WTC11 (cell line): ENCODE results near the gene FEM1B. TPM values are rescaled to one million over a fixed set of nuclear protein-coding genes. Genes with fewer than 3 reads are reported as not detected.
A peak's percentile ranks its signal among the peaks of the same experiment; 100 is the strongest.

Source experiments
- ATAC-seq: fragments of 200-7000 bp; cut with Tn5 transposase; 2 replicates; pipeline ENCODE4 v1.10.0; 2021; ENCODE audit warnings: mild to moderate bottlenecking, moderate library complexity
- CTCF ChIA-PET: fragments of 300-600 bp; sonication (Branson Sonifier 250); formaldehyde crosslinking; loops from one replicate; lab custom pipeline; 2021; ENCODE audit warnings: antibody characterized with exemption; lab: Charles Lee
- POLR2A ChIA-PET: fragments of 350-600 bp; sonication (Branson Sonifier 250); formaldehyde crosslinking; loops from one replicate; lab custom pipeline; 2021; ENCODE audit warnings: antibody characterized with exemption; lab: Charles Lee
- DNase-seq: peaks from one replicate; pipeline ENCODE4 v3.0.0; 2021; ENCODE audit warnings: low spot score
- H3K27ac Mint-ChIP-seq: 2 replicates; pipeline ENCODE4 v1.8.0; 2021; ENCODE audit warnings: mixed read lengths
- H3K27me3 Mint-ChIP-seq: 2 replicates; pipeline ENCODE4 v1.8.0; 2021; ENCODE audit warnings: low read depth, mild to moderate bottlenecking, moderate library complexity, mixed read lengths
- H3K36me3 Mint-ChIP-seq: 2 replicates; pipeline ENCODE4 v1.8.0; 2021; ENCODE audit warnings: mixed read lengths
- H3K4me1 Mint-ChIP-seq: 2 replicates; pipeline ENCODE4 v1.8.0; 2022; ENCODE audit warnings: mixed read lengths
- H3K4me3 Mint-ChIP-seq: 2 replicates; pipeline ENCODE4 v1.8.0; 2021; ENCODE audit warnings: mild to moderate bottlenecking, moderate library complexity, mixed read lengths
- H3K9me3 Mint-ChIP-seq: 2 replicates; pipeline ENCODE4 v1.8.0; 2021; ENCODE audit warnings: mixed read lengths
- ARID4B ChIP-seq: sonication (generic); formaldehyde crosslinking; IDR thresholded peaks from 2 replicates; pipeline ENCODE4 v1.8.0; 2023; ENCODE audit warnings: missing genetic modification reagents, mild to moderate bottlenecking, borderline replicate concordance
- ATF1 ChIP-seq: sonication (generic); formaldehyde crosslinking; IDR thresholded peaks from 2 replicates; pipeline ENCODE4 v1.8.1; 2023; ENCODE audit warnings: mild to moderate bottlenecking, moderate library complexity, missing genetic modification reagents
- CREM ChIP-seq: sonication (generic); formaldehyde crosslinking; IDR thresholded peaks from 2 replicates; pipeline ENCODE4 v1.8.1; 2022; ENCODE audit warnings: mild to moderate bottlenecking, missing genetic modification reagents, moderate library complexity
- CTCF ChIP-seq: fragments of 200-600 bp; IDR thresholded peaks from 2 replicates; pipeline ENCODE4 v1.8.0; 2022; ENCODE audit warnings: antibody characterized with exemption
- E2F1 ChIP-seq: sonication (generic); formaldehyde crosslinking; IDR thresholded peaks from 2 replicates; pipeline ENCODE4 v1.8.0; 2022; ENCODE audit warnings: mild to moderate bottlenecking, missing genetic modification reagents
- E2F4 ChIP-seq: sonication (generic); formaldehyde crosslinking; IDR thresholded peaks from 2 replicates; pipeline ENCODE4 v1.8.1; 2022; ENCODE audit warnings: low read depth, mild to moderate bottlenecking, moderate library complexity, missing genetic modification reagents, borderline replicate concordance
- ERG ChIP-seq: fragments of 250-450 bp; sonication (Bioruptor Pico); IDR thresholded peaks from 2 replicates; pipeline ENCODE4 v1.8.0; 2021; ENCODE audit warnings: mild to moderate bottlenecking
- IRF1 ChIP-seq: sonication (generic); formaldehyde crosslinking; IDR thresholded peaks from 2 replicates; pipeline ENCODE4 v1.8.0; 2023; ENCODE audit warnings: missing genetic modification reagents
- IRF2 ChIP-seq: sonication (generic); formaldehyde crosslinking; IDR thresholded peaks from 2 replicates; pipeline ENCODE4 v1.8.0; 2022; ENCODE audit warnings: low read depth, missing genetic modification reagents, borderline replicate concordance
- MAX ChIP-seq: sonication (generic); formaldehyde crosslinking; IDR thresholded peaks from 2 replicates; pipeline ENCODE4 v1.8.0; 2022; ENCODE audit warnings: mild to moderate bottlenecking, missing genetic modification reagents
- NR2C2 ChIP-seq: sonication (generic); formaldehyde crosslinking; IDR thresholded peaks from 2 replicates; pipeline ENCODE4 v1.8.0; 2022; ENCODE audit warnings: mild to moderate bottlenecking, missing genetic modification reagents
- PREB ChIP-seq: sonication (generic); formaldehyde crosslinking; IDR thresholded peaks from 2 replicates; pipeline ENCODE4 v1.8.1; 2022; ENCODE audit warnings: mild to moderate bottlenecking, missing genetic modification reagents, moderate library complexity, borderline replicate concordance
- total RNA-seq: library from RNA; stranded (reverse); gene quantifications from 3 replicates; pipeline ENCODE4 v1.2.3, GENCODE V29; 2021

FEM1B gene
- total RNA-seq, 1 experiment from 2014 or later = 64.8 TPM

- ChIA-PET POLR2A (interaction anchor here (0.8 to 2.6 kb wide), 6 partner anchors 9 to 78 kb away, joined by 3 to 13 read pairs (median 4); partner anchors contain the start of gene FEM1B), CTCF (interaction anchor here (0.5 to 6.9 kb wide), 9 partner anchors 9 to 1249 kb away, joined by 3 to 33 read pairs (median 3); no protein-coding TSS in a partner anchor)
- no peak for TF ChIP-seq MAX (CRISPR knock-in tag)
- TF ChIP-seq ATF1 (CRISPR knock-in tag) = no peak
- peaks cover 7% of the 10 kb centered on the region for H3K9me3 Mint-ChIP-seq
- peaks cover 28% of the 10 kb centered on the region for H3K4me1 Mint-ChIP-seq
- peaks cover 14% of the 10 kb centered on the region for H3K27me3 Mint-ChIP-seq
- peak overlapping the region; percentile 75 for H3K27ac Mint-ChIP-seq
- DNase-seq (no peak), ATAC-seq (peak; percentile 5)
- H3K36me3 Mint-ChIP-seq = peaks cover 12% of the 10 kb centered on the region
- H3K4me3 Mint-ChIP-seq = peak overlapping the region; percentile 93
These were observed 49.2 kb upstream of the FEM1B start for GRCh38 chr15:68228143-68228970.

GRCh38 chr15:68228971-68229385 is 48.6 kb upstream of the FEM1B start:
- H3K27me3 Mint-ChIP-seq = peaks cover 14% of the 10 kb centered on the region
- DNase-seq (no peak), ATAC-seq (peak; percentile 12)
- peaks cover 7% of the 10 kb centered on the region; the same call in 1 of the 2 replicates for H3K9me3 Mint-ChIP-seq
- H3K36me3 Mint-ChIP-seq = peaks cover 9% of the 10 kb centered on the region; the same call in 1 of the 2 replicates
- peak overlapping the region; percentile 75 for H3K27ac Mint-ChIP-seq
- CTCF ChIA-PET = interaction anchor here (0.5 to 6.9 kb wide), 8 partner anchors 8 to 1248 kb away, joined by 3 to 33 read pairs (median 4); no protein-coding TSS in a partner anchor
- peaks cover 28% of the 10 kb centered on the region for H3K4me1 Mint-ChIP-seq
- POLR2A ChIA-PET = interaction anchor here (0.8 to 2.6 kb wide), 6 partner anchors 9 to 78 kb away, joined by 3 to 13 read pairs (median 4); partner anchors contain the start of gene FEM1B
- peak overlapping the region; percentile 93 for H3K4me3 Mint-ChIP-seq
- TF ChIP-seq IRF2 (no peak), ERG (CRISPR knock-in tag) (no peak), E2F1 (0 out of 2 replicates have a peak, but pooled peaks have one; percentile 60), IRF1 (peak; percentile 86), ARID4B (CRISPR knock-in tag) (0 out of 2 replicates have a peak, but pooled peaks have one; percentile 69)

GRCh38 chr15:68229386-68230156 is 48.0 kb upstream of the FEM1B start, which contains the start of gene CLN6:
Gene CLN6, minus strand, starts transcription at chr15:68229728. Its CDS starts 144 bp downstream, at chr15:68229584.
- CTCF ChIA-PET = interaction anchor here (0.8 to 6.9 kb wide), 8 partner anchors 18 to 77 kb away, joined by 3 to 33 read pairs (median 3); no protein-coding TSS in a partner anchor
- peak within 1 kb of the TSS; percentile 93 for H3K4me3 Mint-ChIP-seq
- H3K27me3 Mint-ChIP-seq = peaks cover 14% of the 10 kb centered on the region
- POLR2A ChIA-PET = interaction anchor here (0.9 to 2.6 kb wide), 5 partner anchors 10 to 77 kb away, joined by 3 to 13 read pairs (median 4); partner anchors contain the start of gene FEM1B
- peak; percentile 90 for ATAC-seq
- DNase-seq = peak; percentile 84
- H3K9me3 Mint-ChIP-seq = peaks cover 4% of the 10 kb centered on the region; the same call in 1 of the 2 replicates
- H3K36me3 Mint-ChIP-seq = peaks cover 6% of the 10 kb centered on the region; the same call in 1 of the 2 replicates
- peaks cover 31% of the 10 kb centered on the region for H3K4me1 Mint-ChIP-seq
- H3K27ac Mint-ChIP-seq = peak within 1 kb of the TSS; percentile 85
- TF ChIP-seq NR2C2 (CRISPR knock-in tag) (0 out of 2 replicates have a peak, but pooled peaks have one; percentile 39), CREM (peak; percentile 56; the same call in 1 of the 2 replicates), CTCF (no peak), PREB (no peak), E2F4 (peak; percentile 89)
